NCI-H1694 treated with DMSO at 0.1 percent for 48 hours (cell line): ENCODE data around the gene CLDN20.
"Not testable (repeated sequence)": the region's sequence is repeated elsewhere in the genome, so short reads cannot be mapped to it uniquely, and the experiment has no call there.

Experiments
- DNase-seq: peaks from one replicate; lab custom pipeline; 2025; lab: John Stamatoyannopoulos, UW

The CLDN20 gene

DNA sequence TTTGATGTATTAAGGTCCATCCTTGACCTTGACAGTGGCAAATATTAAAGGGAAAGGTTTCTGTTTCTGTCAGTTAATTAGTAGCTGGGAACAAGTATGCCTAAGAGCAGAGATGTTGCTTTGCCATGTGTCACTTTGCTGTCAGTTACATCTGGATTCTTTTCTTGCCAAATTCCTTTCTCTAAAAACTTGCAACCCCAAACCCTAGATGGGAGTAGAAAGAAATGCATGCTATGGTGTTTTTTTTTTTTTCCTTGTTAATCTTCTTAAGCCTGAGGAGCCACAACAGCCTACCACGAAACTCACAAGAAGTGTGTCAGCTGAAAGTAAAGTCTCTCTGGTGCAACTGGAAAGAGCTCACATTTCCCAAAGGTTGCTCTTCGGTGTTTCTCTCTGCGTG is 18.0 kb upstream of the CLDN20 start:
- no peak for DNase-seq

DNA sequence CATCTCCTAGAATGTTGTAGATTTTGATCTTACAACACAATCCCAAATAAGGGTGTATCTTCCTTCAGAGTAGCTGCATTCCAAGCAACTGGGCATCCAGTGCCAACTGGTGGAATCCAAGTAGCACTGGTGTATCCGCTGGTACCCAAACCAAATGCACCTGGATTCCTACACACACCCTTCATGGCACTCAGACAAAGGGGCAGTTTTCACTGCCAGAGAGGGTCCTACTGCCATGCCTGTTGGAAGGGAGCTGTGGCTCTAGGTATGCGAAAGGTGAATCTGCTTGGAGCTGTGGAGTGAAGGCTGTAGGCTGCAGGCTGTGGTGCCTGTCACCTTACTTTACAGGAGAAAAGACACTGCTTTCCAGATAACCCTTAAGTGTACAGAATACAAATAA is 17.0 kb upstream of the CLDN20 start:
- no peak for DNase-seq

DNA sequence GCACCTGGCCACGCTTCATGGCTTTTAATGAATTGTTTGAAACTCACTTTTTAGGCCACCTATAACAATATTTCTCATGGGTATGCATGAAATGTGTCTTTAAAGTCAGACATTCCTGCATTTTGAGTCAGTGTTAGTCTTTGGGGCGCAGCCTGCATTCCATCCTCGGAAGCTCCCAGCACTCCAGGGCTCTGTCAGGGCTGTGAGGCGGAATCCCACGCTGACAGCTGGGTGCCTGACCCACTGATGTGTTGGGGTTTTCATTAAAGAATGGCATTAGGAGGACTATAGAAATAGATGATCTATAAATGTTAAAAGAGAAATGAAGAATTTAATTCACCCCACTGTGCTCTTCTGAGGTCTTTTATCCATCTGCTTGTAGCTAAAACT is 16.2 kb upstream of the CLDN20 start:
- DNase-seq = no peak

DNA sequence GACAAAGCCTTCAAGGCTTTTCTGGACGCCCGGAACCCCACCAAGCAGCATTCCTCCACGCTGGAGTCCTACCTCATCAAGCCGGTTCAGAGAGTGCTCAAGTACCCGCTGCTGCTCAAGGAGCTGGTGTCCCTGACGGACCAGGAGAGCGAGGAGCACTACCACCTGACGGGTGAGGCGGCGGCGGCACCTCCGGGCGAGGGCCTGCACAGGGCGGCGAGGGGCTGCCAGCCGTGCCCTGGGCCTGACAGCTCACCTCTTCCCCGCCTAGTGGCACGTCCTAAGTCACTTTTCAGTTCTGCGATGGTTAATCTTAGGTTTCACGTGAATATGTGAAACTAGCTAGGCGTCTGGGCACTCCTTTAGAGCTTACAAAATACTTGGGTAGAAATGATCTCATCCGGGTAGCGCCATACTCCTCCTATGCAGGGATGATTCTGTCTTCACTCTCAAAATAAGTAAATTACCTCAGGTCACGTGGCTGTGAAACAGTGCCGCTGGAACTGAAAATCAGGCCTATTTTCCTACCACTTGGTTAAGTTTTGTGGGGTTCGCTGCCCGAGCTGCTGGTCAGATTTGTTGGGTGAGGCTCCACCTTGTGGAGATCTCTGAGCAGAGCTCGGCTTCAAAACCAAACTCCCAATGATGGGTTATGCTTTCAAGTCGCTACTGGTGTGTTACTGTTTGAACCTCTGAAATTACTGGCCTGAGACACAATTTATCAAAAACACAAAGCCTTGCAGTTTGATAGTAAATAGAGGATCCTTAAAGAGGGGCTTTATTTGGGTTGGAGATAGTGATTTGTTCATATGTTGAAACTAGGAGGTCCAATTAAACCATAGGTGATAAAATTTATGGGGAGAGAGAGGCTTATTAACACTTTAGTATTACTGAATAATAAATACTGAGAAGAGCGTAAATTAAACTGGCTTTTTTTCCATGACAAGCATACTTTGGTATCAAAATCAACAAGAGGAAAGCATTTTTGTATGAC is 15.5 kb upstream of the CLDN20 start:
- DNase-seq = peak; percentile 1

DNA sequence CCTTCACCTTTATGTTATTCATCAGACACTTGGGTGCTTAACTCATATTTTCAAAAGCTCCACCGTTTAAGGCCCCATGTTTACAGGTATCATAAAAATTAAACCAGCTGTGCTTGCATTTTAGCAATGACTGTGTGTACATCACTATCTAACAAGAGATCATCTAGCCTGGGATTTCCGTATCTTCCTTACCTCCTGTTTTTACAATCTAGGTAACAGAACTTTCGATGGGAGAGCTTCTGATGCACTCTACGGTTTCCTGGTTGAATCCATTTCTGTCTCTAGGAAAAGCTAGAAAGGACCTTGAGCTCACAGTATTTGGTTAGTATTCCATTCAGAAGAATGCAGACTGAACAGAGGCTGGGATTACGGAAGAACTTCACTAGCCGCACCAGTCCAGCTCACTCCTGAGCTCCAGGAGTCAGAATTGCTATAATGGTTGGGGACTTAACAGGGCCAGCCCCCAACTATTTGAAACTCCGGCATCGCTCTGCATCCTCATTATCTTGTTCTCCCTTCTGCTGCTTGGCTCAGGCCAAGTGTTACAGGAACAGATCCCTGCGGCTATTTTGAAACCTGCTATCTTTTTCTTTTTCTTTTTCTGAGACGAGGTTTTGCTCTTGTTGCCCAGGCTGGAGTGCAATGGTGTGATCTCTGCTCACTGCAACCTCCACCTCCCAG is 13.0 kb upstream of the CLDN20 start:
- DNase-seq = no peak

- DNase-seq = no peak
Measured at GRCh38 chr6:155252581-155252980, 11.2 kb upstream of the CLDN20 start.

DNA sequence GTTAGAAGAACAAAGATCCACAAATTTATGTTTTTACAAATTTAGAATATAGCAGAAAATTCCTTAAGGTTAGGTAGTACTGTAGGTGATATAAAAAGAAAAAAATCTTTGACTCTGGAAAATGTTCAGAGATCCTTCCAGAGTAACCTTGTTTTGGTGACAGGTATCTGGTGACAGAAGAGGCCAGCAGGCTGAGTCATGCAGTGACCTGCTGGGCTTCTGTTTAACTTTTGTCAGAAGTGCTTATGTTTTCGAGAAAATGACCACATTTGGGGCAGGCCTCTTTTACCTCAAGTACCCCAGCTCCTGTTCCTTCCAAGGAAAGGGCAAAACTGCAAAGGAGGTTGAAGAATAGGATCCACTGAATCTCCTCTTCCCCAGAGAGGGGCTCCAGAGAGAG is 10.5 kb upstream of the CLDN20 start:
- DNase-seq = no peak

DNA sequence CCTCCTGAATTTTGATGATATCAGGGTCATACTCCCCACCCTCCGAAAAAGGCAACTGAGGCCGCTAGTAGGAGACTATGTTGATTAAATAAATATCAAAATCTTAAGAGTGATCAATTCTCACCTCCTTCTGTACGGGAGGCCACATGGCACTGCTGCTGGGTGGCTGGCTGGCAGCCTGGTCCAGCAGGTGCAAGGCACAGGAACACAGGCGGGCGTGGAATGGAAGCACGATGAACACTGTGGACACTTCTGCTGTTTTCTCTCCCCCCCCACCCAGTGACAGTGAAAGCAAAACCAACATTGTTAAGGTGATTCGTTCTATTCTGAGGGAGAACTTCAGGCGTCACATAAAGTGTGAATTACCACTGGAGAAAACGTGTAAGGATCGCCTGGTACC is 9.7 kb upstream of the CLDN20 start:
- no peak for DNase-seq

GRCh38 chr6:155256122-155256795 is 7.6 kb upstream of the CLDN20 start:
- no peak for DNase-seq

- no peak for DNase-seq
Measured at GRCh38 chr6:155257796-155258195, 6.0 kb upstream of the CLDN20 start.

- no peak for DNase-seq
Measured at GRCh38 chr6:155259204-155259603, 4.6 kb upstream of the CLDN20 start.

DNA sequence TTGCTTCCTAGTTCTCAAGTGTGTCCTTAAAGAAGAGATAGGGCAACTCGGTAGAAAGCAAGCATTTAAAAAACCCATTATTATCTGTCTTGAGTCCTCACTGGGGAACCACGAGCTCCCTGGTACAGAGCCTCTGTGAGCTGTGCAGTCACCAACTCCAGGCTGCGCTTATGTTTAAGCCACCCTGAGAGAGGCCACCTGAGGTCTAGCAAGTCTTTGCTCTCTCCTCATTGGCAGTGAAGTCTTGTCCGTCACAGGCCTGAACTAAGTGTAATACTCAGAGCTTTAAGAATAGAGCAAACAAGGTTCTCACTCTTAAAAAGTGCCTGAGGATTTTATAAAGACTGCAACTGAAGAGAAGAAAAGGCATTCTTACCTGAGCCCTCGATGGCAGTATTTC is 3.9 kb upstream of the CLDN20 start:
- no peak for DNase-seq

DNA sequence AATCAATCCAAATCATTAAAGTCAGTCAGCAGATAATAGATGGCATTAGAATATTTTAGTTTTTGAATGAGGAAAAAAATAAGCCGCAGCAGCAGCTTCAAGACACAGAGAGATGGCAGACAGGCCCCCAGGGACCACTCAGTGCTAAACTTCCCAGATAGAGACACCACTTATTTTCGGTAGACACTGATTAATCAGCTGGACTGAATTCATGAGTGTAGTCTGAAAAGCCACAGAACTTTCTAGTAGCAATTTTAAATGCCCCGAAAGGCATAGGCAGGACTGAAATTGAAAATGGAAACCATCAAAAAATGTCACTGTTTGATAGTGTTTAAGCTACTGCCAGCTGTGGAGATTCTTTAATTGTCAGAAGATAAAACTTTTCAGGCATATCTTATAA is 3.1 kb upstream of the CLDN20 start:
- DNase-seq = no peak

DNA sequence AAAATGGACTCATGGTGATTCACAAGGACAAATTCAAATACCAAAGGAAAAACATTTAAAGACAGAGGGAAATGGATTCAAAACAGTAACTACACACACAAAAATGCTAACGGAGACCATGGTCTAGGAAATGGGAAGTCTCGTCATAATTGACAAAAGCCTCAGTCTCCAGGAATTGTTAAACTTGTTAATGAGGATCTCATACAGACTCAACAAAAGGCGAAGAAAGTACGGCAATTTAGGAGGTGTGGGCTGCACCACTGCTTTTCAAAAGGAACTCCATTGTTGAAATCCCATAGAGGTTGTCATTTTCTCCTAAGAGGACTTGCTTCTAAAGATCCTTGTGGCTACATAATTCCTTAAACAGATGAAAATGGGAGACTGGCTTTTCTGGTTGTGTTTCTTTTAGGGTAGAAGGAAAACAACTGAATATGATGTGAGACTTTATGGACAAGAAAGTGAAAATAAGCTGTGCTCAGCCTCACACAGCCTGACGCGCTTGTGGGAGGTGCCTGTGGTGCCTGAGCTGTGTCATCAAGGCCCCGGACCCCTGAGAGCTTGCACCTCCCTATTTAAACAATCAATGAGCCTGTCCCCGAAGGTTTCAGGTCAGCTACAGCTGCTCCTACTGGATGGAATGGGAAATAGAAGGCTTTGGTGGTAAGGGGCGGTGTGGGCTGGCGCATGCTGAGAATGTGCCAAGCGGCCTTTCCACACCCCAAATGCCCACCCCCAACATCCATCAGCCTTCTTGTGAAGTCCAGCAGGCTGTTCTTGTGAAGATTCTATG is 2.5 kb upstream of the CLDN20 start:
- no peak for DNase-seq

DNA sequence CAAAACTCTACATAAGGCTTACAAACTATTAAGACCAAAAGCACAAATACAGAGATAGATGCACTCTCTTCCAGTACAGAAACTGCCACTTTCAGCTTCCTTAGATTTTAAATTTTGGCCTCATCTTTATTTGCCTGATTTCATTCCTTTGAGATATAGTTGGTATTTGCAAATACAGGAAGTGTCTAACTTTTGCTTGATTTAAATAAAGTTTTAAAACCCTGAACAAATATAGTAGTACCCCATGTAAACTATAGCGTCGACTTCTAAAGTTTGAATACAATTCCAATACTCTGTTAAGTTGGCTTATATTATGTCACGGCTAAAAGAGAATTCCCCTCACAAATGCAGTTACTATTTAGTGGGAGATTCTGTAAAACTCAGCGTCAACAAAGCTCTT is 1.2 kb upstream of the CLDN20 start:
- DNase-seq = no peak

DNA sequence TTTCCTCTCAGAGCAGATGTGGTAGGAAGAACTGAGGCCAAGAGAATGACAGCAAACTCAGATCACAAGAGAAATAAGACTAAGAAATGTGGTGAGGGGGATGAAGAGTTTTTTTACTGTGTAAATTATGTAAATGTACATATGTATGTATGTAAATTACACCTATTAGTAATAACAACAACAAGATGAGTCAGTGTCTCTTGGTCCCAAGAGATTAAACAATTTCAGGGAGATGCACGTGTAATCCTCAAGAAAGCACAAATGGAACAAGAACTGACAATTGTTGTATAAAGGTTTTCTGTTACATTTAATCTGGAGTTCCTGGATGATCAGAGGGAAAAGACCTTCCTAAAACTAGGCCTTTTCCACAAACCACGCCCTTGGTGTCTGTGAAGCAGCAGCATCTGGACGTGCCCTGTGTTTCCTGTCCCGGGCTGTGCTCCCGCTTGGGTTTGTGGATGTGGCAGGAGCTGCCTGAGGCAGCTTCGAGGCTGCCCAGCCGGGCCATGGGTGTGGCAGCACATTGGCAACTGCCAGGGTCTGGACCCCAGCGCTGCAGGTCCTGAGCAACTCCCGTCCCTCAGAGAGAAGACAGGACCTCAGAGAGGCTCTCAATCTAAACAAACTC is 994 bp downstream of the CLDN20 start:
- no peak for DNase-seq

- no peak for DNase-seq
Measured at GRCh38 chr6:155265843-155266535, 2.2 kb downstream of the CLDN20 start.

- DNase-seq = no peak
Measured at GRCh38 chr6:155267411-155267810, 3.6 kb downstream of the CLDN20 start.

- DNase-seq = not testable (repeated sequence)
Measured at GRCh38 chr6:155268088-155268867, 4.5 kb downstream of the CLDN20 start.

- DNase-seq = no peak
Measured at GRCh38 chr6:155269765-155270164, 6.0 kb downstream of the CLDN20 start.
